ENCODE results near the gene ATP1B1. TPM values are rescaled to one million over a fixed set of nuclear protein-coding genes. Genes with fewer than 3 reads are reported as not detected.
A peak's percentile ranks its signal among the peaks of the same experiment; 100 is the strongest.
"Not testable (repeated sequence)": the region's sequence is repeated elsewhere in the genome, so short reads cannot be mapped to it uniquely, and the experiment has no call there.

The ATP1B1 gene
- total RNA-seq, 8 experiments from 2014 or later: 4.6 to 271 (median 153) TPM

DNA sequence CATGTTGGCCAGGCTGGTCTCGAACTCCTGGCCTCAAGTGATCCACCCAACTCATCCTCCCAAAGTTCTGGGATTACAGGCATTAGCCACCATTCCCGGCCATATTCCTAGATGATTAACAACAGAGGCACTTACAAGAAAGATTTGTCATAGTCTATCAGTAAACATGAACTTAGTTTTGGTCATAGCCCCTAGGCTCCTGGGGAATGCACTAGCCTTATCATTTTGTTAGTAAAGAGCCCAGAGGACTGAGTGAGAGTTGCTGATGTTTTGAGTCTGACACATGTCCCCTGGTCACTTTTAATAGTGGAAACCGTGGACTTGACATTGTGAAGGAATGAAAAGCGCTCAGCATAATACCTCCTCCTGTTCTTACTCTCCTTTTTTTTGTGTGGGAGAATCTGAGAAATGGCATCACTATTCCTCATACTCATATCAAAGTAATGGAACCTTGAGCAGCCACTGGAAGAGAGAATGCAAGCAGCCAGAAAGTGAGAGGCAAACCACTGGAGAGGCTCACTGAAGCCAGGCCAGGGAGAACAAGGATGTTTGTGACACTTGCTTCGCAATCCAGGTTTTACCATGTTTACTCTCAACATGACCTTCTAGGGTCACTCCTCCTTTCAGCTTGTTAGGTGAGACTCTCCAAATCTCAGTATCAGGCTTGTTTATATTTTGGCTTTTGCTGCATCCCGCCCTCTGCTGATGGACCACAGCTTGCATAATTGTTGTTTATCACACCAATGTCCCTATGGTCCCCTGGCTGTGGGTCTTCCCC, 14.8 kb downstream of the ATP1B1 start:
- no peak for ATAC-seq (replicated peaks in 6 of 8)
- no peak overlapping the region for H3K27ac ChIP-seq
- no peak overlapping the region for H3K4me3 ChIP-seq
- peaks cover 3 to 4% of the 10 kb centered on the region in 2 donors for H3K4me1 ChIP-seq (replicated peaks in 1 of 2)
- in situ Hi-C loops (cut with MboI; ENCODE audit: low pct_unique_long_range_greater_than_20kb in 2 of 9, low sequenced_read_pairs in 9 of 9, unreplicated experiment in 9 of 9): loop anchor here in 5 of 9 experiments (25.0 kb wide), 3 partner anchors 216 to 684 kb away; no protein-coding TSS in a partner anchor
- 50 to 100% (median 92%) methylated on average over 1 to 6 of the region's 6 CpGs; no CpG with 5 or more reads in 2 of the 10 experiments for WGBS, 10 experiments

DNA sequence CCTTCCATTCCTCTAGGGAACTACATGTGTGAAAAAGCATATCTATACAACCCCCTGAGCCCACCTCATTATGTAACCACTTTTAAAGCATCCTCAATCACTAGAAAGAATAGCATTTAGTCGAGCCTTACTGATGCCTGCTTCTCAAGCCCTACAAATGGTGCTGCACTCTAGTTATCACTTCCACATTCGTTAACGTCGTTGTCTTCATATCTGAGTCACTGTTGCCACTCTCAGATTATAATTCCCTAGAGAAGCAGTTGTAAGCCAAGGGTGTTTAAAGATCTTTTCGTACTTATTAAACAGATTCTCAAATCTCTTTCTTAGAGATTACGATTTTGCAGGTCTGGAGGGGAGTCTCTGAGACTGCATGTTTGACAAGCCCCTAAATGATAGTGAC, 16.5 kb downstream of the ATP1B1 start:
- in situ Hi-C loops (cut with MboI; ENCODE audit: low pct_unique_long_range_greater_than_20kb in 2 of 9, low sequenced_read_pairs in 9 of 9, unreplicated experiment in 9 of 9): loop anchor here in 5 of 9 experiments (25.0 kb wide), 3 partner anchors 214 to 686 kb away; no protein-coding TSS in a partner anchor
- no peak overlapping the region for H3K4me3 ChIP-seq
- 60 to 100% (median 90%) methylated on average over 1 to 6 of the region's 6 CpGs for WGBS, 10 experiments
- no peaks in the 10 kb centered on the region for H3K4me1 ChIP-seq (replicated peaks in 1 of 2)
- no peak overlapping the region for H3K27ac ChIP-seq
- ATAC-seq (replicated peaks in 6 of 8): peak in 2 of 8 experiments; percentile 11 to 31

DNA sequence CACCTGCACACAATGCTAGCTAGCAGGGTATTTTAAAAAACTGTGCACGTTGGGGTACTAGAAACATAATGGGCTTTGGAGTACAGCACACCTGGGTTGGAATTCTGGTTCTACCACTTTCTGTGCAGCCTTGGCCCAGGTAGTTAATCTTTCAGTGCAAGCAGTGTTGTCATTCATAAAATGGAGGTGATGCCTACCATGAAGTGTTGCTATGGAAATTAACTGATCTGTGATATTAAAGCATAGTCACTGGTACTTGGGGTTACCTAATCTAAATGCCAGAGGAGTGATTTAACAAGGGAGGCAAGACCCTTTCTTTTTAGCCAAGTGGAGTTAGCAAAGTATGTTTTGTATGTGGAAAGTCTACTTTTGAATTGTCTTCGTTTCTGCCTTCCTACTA, 18.0 kb downstream of the ATP1B1 start:
- WGBS, 10 experiments: 50 to 100% (median 94%) methylated on average over 1 to 2 of the region's 2 CpGs; no CpG with 5 or more reads in 2 of the 10 experiments
- no peak for ATAC-seq (replicated peaks in 6 of 8)
- Histone ChIP-seq H3K27ac (no peak overlapping the region), H3K4me3 (no peak overlapping the region), H3K4me1 (replicated peaks in 1 of 2) (no peaks in the 10 kb centered on the region)
- in situ Hi-C loops (cut with MboI; ENCODE audit: low pct_unique_long_range_greater_than_20kb in 2 of 9, low sequenced_read_pairs in 9 of 9, unreplicated experiment in 9 of 9): loop anchor here in 5 of 9 experiments (25.0 kb wide), 3 partner anchors 213 to 687 kb away; no protein-coding TSS in a partner anchor

DNA sequence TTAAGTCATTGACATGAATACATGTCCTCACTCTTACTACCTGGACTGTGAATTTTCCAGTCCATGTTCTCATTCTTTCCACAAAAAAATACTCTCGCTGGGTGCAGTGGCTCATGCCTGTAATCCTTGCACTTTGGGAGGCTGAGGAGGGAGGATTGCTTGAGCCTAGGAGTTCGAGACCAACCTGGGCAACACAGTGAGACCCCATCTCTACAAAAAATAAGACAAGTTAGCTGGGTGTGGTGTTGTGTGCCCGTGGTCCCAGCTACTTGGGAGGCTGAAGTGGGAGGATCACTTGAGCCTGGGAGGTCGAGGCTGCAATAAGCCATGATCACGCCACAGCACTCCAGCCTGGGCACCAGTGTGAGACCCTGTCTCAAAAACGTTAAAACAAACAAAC, 19.1 kb downstream of the ATP1B1 start:
- not testable (repeated sequence) for ATAC-seq (replicated peaks in 6 of 8); H3K27ac ChIP-seq; H3K4me3 ChIP-seq; H3K4me1 ChIP-seq (replicated peaks in 1 of 2)
- WGBS, 10 experiments: 77 to 100% (median 93%) methylated on average over 1 to 6 of the region's 6 CpGs; no CpG with 5 or more reads in 2 of the 10 experiments
- in situ Hi-C loops (cut with MboI; ENCODE audit: low pct_unique_long_range_greater_than_20kb in 2 of 9, low sequenced_read_pairs in 9 of 9, unreplicated experiment in 9 of 9): loop anchor here in 1 of 9 experiments (25.0 kb wide), 1 partner anchor 513 kb away; no protein-coding TSS in a partner anchor

DNA sequence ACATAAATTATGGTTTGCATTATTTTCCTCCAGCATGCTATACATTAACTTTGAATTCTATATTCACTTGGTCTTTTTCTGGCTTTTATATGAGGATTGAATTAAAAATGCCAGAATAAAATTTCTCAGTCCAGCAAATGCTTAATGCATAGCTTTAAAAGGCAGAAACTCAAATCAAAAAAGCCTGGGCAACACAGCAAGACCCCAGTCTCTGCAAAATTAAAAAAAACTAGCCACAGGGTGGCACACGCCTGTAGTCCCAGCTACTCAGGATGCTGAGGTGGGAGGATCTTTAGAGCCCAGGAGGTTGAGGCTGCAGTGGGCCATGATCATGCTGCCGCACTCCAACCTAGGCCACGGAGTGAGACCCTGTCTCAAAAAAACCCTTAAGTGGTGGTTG, 19.8 kb downstream of the ATP1B1 start:
- Histone ChIP-seq H3K27ac (no peak overlapping the region), H3K4me1 (replicated peaks in 1 of 2) (no peaks in the 10 kb centered on the region), H3K4me3 (no peak overlapping the region)
- no peak for ATAC-seq (replicated peaks in 6 of 8)
- 86 to 100% (median 100%) methylated on average over 1 to 3 of the region's 3 CpGs; no CpG with 5 or more reads in 2 of the 10 experiments for WGBS, 10 experiments
- in situ Hi-C loops (cut with MboI; ENCODE audit: low pct_unique_long_range_greater_than_20kb in 2 of 9, low sequenced_read_pairs in 9 of 9, unreplicated experiment in 9 of 9): loop anchor here in 1 of 9 experiments (25.0 kb wide), 1 partner anchor 514 kb away; no protein-coding TSS in a partner anchor

DNA sequence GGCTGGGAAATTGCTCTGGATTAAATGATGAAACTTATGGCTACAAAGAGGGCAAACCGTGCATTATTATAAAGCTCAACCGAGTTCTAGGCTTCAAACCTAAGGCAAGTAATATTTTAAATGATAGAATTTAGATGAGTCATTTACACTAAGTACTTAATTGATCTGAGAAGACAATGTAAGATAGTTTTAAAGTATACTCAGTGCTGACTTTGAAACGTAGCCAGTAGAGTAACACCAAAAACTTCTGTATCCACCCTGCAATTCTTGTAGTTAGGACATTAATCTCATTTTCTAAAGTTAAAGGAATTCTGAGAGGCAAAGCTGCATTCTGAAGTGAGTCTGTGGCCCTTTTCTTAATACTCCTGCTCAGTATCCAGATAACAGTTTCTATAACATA, 20.8 kb downstream of the ATP1B1 start:
- WGBS, 10 experiments: 76 to 100% (median 90%) methylated on average over 1 to 3 of the region's 3 CpGs; no CpG with 5 or more reads in 1 of the 10 experiments
- ATAC-seq (replicated peaks in 6 of 8): no peak
- no peaks in the 10 kb centered on the region for H3K4me1 ChIP-seq (replicated peaks in 1 of 2)
- no peak overlapping the region for H3K27ac ChIP-seq
- in situ Hi-C loops (cut with MboI; ENCODE audit: low pct_unique_long_range_greater_than_20kb in 2 of 9, low sequenced_read_pairs in 9 of 9, unreplicated experiment in 9 of 9): loop anchor here in 1 of 9 experiments (25.0 kb wide), 1 partner anchor 515 kb away; no protein-coding TSS in a partner anchor
- no peak overlapping the region for H3K4me3 ChIP-seq

DNA sequence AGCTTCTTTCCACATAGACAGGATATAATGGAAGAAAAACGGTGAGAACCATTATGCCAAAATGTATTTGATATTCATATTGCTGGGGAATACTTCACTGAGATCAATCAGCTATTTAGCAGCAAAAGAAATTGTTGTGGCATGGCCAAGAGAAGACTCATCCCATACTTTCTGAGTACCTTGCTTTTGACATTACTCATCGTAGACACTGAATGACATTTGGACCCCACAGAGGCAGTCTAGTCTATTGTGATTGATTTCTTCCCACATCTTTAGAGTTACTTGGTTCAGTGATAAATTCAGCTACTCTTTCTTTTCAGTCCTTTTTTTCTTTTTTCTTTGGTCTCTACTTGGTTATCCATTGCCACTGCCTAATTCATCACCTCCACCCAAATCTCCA, 22.1 kb downstream of the ATP1B1 start:
- in situ Hi-C loops (cut with MboI; ENCODE audit: low pct_unique_long_range_greater_than_20kb in 2 of 9, low sequenced_read_pairs in 9 of 9, unreplicated experiment in 9 of 9): loop anchor here in 1 of 9 experiments (25.0 kb wide), 1 partner anchor 516 kb away; no protein-coding TSS in a partner anchor
- no peak for ATAC-seq (replicated peaks in 6 of 8)
- WGBS, 10 experiments: 72 to 100% (median 93%) methylated on average over 1 to 2 of the region's 2 CpGs
- Histone ChIP-seq H3K4me3 (no peak overlapping the region), H3K27ac (no peak overlapping the region), H3K4me1 (replicated peaks in 1 of 2) (peaks cover 0 to 2% of the 10 kb centered on the region in 2 donors)

DNA sequence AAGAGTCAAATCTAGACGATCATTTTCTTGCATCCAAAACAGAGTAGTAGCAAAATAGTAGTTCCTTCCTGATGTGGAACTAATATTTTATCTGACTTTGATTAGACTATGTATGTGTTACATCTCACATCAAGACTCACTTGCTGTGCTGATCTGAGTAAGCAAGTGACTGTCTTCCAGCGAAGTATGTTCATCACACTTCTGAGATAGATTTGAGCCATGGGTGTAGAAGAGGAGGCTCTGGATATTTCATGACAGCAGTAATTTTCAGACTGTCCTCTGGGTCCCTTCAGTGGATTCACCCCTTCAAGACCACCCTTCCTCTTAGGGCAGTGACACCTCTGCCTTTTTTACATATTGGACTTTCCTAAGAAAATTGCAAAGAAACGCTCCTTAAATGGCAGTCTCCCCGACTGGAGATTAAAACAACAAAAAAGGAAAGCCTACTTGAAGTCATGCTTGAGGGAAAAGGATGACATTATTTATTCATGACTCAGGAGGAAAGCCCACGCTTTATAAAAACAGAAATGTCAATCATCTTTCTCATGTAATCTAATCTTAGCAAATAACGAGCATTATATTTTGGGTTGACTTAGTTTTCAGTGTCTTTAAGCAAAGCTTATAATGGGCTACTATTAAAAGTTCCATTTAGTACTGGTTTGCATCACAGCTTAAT, 22.8 kb downstream of the ATP1B1 start:
- WGBS, 10 experiments: 71 to 100% (median 90%) methylated on average over 1 to 6 of the region's 6 CpGs
- no peak overlapping the region for H3K27ac ChIP-seq
- in situ Hi-C loops (cut with MboI; ENCODE audit: low pct_unique_long_range_greater_than_20kb in 2 of 9, low sequenced_read_pairs in 9 of 9, unreplicated experiment in 9 of 9): loop anchor here in 1 of 9 experiments (25.0 kb wide), 1 partner anchor 517 kb away; no protein-coding TSS in a partner anchor
- H3K4me1 ChIP-seq (replicated peaks in 1 of 2): peaks cover 5 to 7% of the 10 kb centered on the region in 2 donors
- H3K4me3 ChIP-seq: no peak overlapping the region
- no peak for ATAC-seq (replicated peaks in 6 of 8)

DNA sequence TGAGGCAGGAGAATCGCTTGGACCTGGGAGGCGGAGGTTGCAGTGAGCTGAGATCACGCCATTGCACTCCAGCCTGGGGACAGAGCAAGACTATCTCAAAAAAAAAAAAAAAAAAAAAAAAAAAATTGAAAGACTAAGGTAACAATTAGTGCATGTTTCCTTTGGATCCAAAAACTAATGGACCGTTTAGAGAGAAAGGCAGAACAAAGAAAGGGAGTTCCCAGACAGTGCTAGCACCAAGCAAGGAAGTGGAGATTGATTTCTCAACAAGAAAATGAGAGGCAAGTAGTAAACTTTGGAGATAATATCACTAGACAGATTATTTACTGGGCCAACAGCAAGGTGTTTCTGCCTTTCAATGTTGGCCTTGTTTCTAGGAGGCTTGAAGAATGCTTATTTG, 24.2 kb downstream of the ATP1B1 start:
- ATAC-seq (replicated peaks in 6 of 8): no peak
- Histone ChIP-seq H3K27ac (no peak overlapping the region), H3K4me1 (replicated peaks in 1 of 2) (peaks cover 5 to 8% of the 10 kb centered on the region in 2 donors), H3K4me3 (no peak overlapping the region)
- in situ Hi-C loops (cut with MboI; ENCODE audit: low pct_unique_long_range_greater_than_20kb in 2 of 9, low sequenced_read_pairs in 9 of 9, unreplicated experiment in 9 of 9): loop anchor here in 1 of 9 experiments (25.0 kb wide), 1 partner anchor 518 kb away; no protein-coding TSS in a partner anchor
- WGBS, 10 experiments: 84 to 100% (median 97%) methylated on average over 1 to 4 of the region's 4 CpGs; no CpG with 5 or more reads in 1 of the 10 experiments

DNA sequence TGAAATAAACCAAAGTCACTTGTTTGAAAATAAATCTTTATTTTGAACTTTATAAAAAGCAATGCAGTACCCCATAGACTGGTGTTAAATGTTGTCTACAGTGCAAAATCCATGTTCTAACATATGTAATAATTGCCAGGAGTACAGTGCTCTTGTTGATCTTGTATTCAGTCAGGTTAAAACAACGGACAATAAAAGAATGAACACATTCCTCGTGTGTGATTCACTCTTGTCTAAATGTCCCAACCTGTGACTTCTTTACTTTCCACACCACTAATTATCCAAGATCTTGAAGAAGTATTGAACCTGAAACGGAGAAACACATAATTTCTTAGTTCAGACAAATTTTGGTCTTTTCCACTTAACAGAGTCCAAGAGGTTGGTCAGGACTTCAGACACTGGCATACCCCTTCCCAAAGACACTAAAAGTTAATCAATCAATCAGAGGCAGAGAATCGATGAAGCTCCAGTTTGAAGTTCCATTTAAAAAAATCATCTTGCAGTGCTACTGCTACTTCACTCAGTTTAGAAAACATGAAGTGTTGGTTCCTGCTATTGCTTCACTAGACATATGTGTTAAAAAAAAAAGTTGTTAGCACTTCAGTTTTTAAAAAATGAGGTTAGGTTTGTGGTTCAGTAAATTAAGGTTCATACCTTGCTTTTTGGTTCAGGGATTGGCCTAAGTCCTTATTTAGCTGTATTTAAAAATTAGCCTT, 26.2 kb downstream of the ATP1B1 start:
- Histone ChIP-seq H3K4me1 (replicated peaks in 1 of 2) (peaks cover 5 to 8% of the 10 kb centered on the region in 2 donors), H3K27ac (no peak overlapping the region), H3K4me3 (no peak overlapping the region)
- ATAC-seq (replicated peaks in 6 of 8): no peak
- in situ Hi-C loops (cut with MboI; ENCODE audit: low pct_unique_long_range_greater_than_20kb in 2 of 9, low sequenced_read_pairs in 9 of 9, unreplicated experiment in 9 of 9): loop anchor here in 1 of 9 experiments (25.0 kb wide), 1 partner anchor 520 kb away; no protein-coding TSS in a partner anchor
- 55 to 89% (median 82%) methylated on average over 2 to 4 of the region's 4 CpGs for WGBS, 10 experiments

DNA sequence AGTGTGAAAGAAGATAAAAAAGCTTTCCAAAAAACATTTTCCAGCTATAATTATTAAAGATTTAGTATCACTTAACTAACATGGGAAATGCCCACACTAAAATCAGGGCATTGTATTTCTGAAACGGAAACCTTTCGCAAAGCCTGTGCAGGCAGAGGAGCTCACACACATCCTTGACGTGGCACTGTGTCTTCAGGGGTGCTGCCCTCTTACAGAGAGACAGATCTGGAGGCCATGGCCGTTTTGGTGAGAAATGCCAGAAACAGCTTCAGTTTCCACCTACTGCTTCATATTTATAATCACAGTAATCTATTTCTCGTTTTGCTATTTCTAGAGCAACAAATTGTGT, 26.7 kb downstream of the ATP1B1 start:
- H3K4me3 ChIP-seq: no peak overlapping the region
- in situ Hi-C loops (cut with MboI; ENCODE audit: low pct_unique_long_range_greater_than_20kb in 2 of 9, low sequenced_read_pairs in 9 of 9, unreplicated experiment in 9 of 9): loop anchor here in 1 of 9 experiments (25.0 kb wide), 1 partner anchor 521 kb away; no protein-coding TSS in a partner anchor
- 33 to 100% (median 79%) methylated on average over 1 to 5 of the region's 5 CpGs; no CpG with 5 or more reads in 1 of the 10 experiments for WGBS, 10 experiments
- ATAC-seq (replicated peaks in 6 of 8): no peak
- peaks cover 5 to 8% of the 10 kb centered on the region in 2 donors for H3K4me1 ChIP-seq (replicated peaks in 1 of 2)
- H3K27ac ChIP-seq: no peak overlapping the region

DNA sequence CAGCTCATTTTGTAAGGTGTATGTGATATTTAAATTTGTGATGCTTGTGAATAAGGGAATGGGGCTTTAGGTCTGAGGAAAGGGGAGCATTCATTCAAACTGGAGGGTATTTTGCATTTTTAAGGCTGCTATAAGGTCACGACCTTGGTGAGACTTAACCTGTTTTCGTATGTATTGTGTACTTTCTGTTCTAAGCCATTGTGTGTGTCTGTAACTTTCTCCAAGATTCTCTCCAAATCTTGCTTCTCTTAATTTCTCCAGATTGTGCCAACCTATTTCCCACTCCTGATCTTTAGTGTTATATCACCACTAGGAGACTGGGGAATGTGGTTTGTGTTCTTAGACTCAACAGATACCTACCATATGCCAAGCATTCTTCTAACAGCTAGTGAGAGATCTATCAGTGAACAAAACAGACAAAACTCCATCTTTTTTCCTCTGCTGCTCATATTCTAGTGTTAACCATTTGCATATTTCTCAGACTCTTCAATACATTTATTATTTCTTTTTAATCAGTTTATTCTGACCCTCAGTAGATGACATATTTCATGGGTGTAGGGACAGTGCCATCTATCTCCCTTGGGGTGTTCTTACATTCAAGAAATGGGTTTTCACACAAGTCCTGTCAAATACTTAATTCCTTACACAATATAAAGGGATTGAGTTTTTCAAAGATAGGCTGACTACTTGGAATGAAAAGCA, 27.5 kb downstream of the ATP1B1 start:
- Histone ChIP-seq H3K27ac (no peak overlapping the region), H3K4me1 (replicated peaks in 1 of 2) (peaks cover 5 to 8% of the 10 kb centered on the region in 2 donors), H3K4me3 (no peak overlapping the region)
- 33 to 100% (median 76%) methylated on average over 2 of the region's 2 CpGs; no CpG with 5 or more reads in 2 of the 10 experiments for WGBS, 10 experiments
- peak in 4 of 8 experiments; percentile 31 to 48 (median 36) for ATAC-seq (replicated peaks in 6 of 8)
- in situ Hi-C loops (cut with MboI; ENCODE audit: low pct_unique_long_range_greater_than_20kb in 2 of 9, low sequenced_read_pairs in 9 of 9, unreplicated experiment in 9 of 9): loop anchor here in 1 of 9 experiments (25.0 kb wide), 1 partner anchor 522 kb away; no protein-coding TSS in a partner anchor

Data from motor neuron (in vitro differentiated cells).